ENCODE results near the gene VTA1. TPM values are rescaled to one million over a fixed set of nuclear protein-coding genes. Genes with fewer than 3 reads are reported as not detected.

Gene VTA1
- total and polyA plus RNA-seq, 2 of the 4 experiments (the other 2 are of a cell fraction), result 60.9 to 120 TPM

DNA sequence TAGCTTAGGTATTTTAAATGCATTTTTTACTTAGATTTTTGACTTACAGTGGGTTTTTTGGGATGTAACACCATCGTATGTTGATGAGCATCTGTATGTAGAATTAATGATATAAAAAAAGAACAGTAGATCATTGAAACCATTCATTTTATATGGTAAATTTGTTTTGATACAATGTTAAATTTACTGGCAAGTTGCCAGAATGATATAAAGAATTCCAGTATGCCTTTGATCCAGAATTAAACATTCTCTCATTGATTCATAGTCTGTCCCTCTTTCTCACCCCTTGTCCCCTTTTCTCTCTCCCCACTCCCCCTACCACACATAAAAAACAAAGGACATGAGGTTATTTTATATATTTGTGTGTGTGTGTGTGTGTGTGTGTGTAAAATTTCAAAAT, 45.3 kb downstream of the VTA1 start:
- no peak overlapping the region for H2BK15ac ChIP-seq (ENCODE audit: low read depth, low read length)
- BruUV-seq (replicated peaks), result no TSS peak
- H2BK5ac ChIP-seq (ENCODE audit: low read depth, low read length, poor library complexity, severe bottlenecking), result no peak overlapping the region
- H3K18ac ChIP-seq (ENCODE audit: low read depth, low read length), result no peak overlapping the region
- ATAC-seq (ENCODE audit: low read depth) (no peak), DNase-seq (no peak)
- CTCF ChIA-PET, result no interaction called here
- no peak overlapping the region for H2BK20ac ChIP-seq (ENCODE audit: low read depth, low read length)
- no peak overlapping the region for H2BK120ac ChIP-seq (ENCODE audit: low read depth, low read length)
- no peak overlapping the region for H2AFZ ChIP-seq (replicated peaks; ENCODE audit: low read length, poor library complexity)
- H3K23ac ChIP-seq (ENCODE audit: low read depth, low read length), result no peak overlapping the region
- H4K5ac ChIP-seq (ENCODE audit: low read depth, low read length), result no peak overlapping the region
- H3K56ac ChIP-seq (ENCODE audit: extremely low read depth, insufficient read depth, low read length), result no peak overlapping the region
- intact Hi-C loops (cut with micrococcal nuclease), result no loop called here
- H3K9me3 ChIP-seq (ENCODE audit: control insufficient read depth, insufficient read depth, low read length), result no peaks in the 10 kb centered on the region
- no peak overlapping the region for H2AK5ac ChIP-seq (ENCODE audit: low read depth, low read length)
- H3K27ac ChIP-seq (ENCODE audit: insufficient read depth, low read length), result no peak overlapping the region
- TF ChIP-seq RFX5 (IDR thresholded peaks at IDR 0.05; ENCODE audit: low read depth, low read length), result no peak
- no peak for TF ChIP-seq POLR2A (IDR thresholded peaks at IDR 0.05; ENCODE audit: low read depth, low read length)
- no peak for TF ChIP-seq SMC3 (IDR thresholded peaks at IDR 0.05; ENCODE audit: low read depth, low read length)
- TF ChIP-seq CHD1 (IDR thresholded peaks at IDR 0.05; ENCODE audit: low read depth, low read length), result no peak
- TF ChIP-seq CEBPB (IDR thresholded peaks at IDR 0.05; ENCODE audit: low read depth, low read length), result no peak
- no peak for TF ChIP-seq MAZ (IDR thresholded peaks at IDR 0.05; ENCODE audit: borderline replicate concordance, low read depth, low read length)
- no peak for TF ChIP-seq MXI1 (IDR thresholded peaks at IDR 0.05; ENCODE audit: borderline replicate concordance, low read depth, low read length)
- TF ChIP-seq, protein P1, sequence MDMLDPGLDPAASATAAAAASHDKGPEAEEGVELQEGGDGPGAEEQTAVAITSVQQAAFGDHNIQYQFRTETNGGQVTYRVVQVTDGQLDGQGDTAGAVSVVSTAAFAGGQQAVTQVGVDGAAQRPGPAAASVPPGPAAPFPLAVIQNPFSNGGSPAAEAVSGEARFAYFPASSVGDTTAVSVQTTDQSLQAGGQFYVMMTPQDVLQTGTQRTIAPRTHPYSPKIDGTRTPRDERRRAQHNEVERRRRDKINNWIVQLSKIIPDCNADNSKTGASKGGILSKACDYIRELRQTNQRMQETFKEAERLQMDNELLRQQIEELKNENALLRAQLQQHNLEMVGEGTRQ (IDR thresholded peaks at IDR 0.05; ENCODE audit: low read depth, low read length), result no peak
- TF ChIP-seq, protein P2, sequence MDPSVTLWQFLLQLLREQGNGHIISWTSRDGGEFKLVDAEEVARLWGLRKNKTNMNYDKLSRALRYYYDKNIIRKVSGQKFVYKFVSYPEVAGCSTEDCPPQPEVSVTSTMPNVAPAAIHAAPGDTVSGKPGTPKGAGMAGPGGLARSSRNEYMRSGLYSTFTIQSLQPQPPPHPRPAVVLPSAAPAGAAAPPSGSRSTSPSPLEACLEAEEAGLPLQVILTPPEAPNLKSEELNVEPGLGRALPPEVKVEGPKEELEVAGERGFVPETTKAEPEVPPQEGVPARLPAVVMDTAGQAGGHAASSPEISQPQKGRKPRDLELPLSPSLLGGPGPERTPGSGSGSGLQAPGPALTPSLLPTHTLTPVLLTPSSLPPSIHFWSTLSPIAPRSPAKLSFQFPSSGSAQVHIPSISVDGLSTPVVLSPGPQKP (IDR thresholded peaks at IDR 0.05; ENCODE audit: borderline replicate concordance, low read depth, low read length), result no peak
- TF ChIP-seq, protein P3, sequence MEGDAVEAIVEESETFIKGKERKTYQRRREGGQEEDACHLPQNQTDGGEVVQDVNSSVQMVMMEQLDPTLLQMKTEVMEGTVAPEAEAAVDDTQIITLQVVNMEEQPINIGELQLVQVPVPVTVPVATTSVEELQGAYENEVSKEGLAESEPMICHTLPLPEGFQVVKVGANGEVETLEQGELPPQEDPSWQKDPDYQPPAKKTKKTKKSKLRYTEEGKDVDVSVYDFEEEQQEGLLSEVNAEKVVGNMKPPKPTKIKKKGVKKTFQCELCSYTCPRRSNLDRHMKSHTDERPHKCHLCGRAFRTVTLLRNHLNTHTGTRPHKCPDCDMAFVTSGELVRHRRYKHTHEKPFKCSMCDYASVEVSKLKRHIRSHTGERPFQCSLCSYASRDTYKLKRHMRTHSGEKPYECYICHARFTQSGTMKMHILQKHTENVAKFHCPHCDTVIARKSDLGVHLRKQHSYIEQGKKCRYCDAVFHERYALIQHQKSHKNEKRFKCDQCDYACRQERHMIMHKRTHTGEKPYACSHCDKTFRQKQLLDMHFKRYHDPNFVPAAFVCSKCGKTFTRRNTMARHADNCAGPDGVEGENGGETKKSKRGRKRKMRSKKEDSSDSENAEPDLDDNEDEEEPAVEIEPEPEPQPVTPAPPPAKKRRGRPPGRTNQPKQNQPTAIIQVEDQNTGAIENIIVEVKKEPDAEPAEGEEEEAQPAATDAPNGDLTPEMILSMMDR (conservative IDR thresholded peaks at IDR 0.05; ENCODE audit: low read depth, low read length), result no peak
- TF ChIP-seq MAFK (IDR thresholded peaks at IDR 0.05; ENCODE audit: low read depth, low read length), result no peak
- no peak for TF ChIP-seq NFE2L2 (IDR thresholded peaks at IDR 0.05; ENCODE audit: low read depth, low read length)
- TF ChIP-seq BHLHE40 (IDR thresholded peaks at IDR 0.05; ENCODE audit: low read depth, low read length), result no peak
- no peak for TF ChIP-seq RAD21 (IDR thresholded peaks at IDR 0.05; ENCODE audit: low read length)
- H4K20me1 ChIP-seq (ENCODE audit: insufficient read depth, low read length), result peaks cover 5% of the 10 kb centered on the region; the same call in 1 of the 2 replicates
- H3K4me2 ChIP-seq (ENCODE audit: low read depth, low read length), result no peak overlapping the region
- H3K9me1 ChIP-seq (ENCODE audit: insufficient read depth, low read length), result peaks cover 2% of the 10 kb centered on the region; the same call in 1 of the 2 replicates
- no peak overlapping the region for H3K9ac ChIP-seq (ENCODE audit: low read depth, low read length)
- no peak overlapping the region for H4K91ac ChIP-seq (ENCODE audit: insufficient read depth, low read depth, low read length)
- in situ Hi-C loops (cut with MboI; ENCODE audit: low sequenced_read_pairs), result no loop called here
- H3K4ac ChIP-seq (ENCODE audit: low read depth, low read length), result no peak overlapping the region
- no peaks in the 10 kb centered on the region for H3K36me3 ChIP-seq (ENCODE audit: control insufficient read depth, insufficient read depth, low read length)
- POLR2A ChIA-PET (ENCODE audit: unreplicated experiment), result no interaction called here
- peaks cover 2% of the 10 kb centered on the region; the same call in 1 of the 2 replicates for H3K4me1 ChIP-seq (ENCODE audit: control insufficient read depth, insufficient read depth, low read length)
- no peak overlapping the region for H2AK9ac ChIP-seq (replicated peaks; ENCODE audit: low read depth, low read length, poor library complexity)
- peaks cover 10 to 16% of the 10 kb centered on the region in 2 experiments; a peak in 3 of 4 replicates for H3K79me1 ChIP-seq (ENCODE audit: low read depth in 1 of 2, low read length in 2 of 2)
- no peak overlapping the region for H4K8ac ChIP-seq (ENCODE audit: low read depth in 2 of 2, low read length in 2 of 2)
- no peaks in the 10 kb centered on the region for H3K27me3 ChIP-seq (ENCODE audit: control insufficient read depth, insufficient read depth, low read length)
- no CpG with 5 or more reads among the region's 1 CpG for WGBS, 2 experiments (ENCODE audit: extremely low coverage in 2 of 2, insufficient read length in 1 of 2)
- dilution Hi-C loops (cut with HindIII; ENCODE audit: low sequenced_read_pairs, unreplicated experiment), result no loop called here
- no peak overlapping the region for H3K14ac ChIP-seq (replicated peaks; ENCODE audit: low read depth, low read length)
- no peak overlapping the region for H3K4me3 ChIP-seq (ENCODE audit: insufficient read depth, low read depth, low read length)

Measured in IMR-90 (cell line).